HEK293 (cell line): Measurements from ENCODE around the gene AOC2.

Experiments used
- CTCF ChIA-PET: fragments of 350-600 bp; formaldehyde crosslinking; extraction: SDS; loops from one replicate; lab custom pipeline; 2021; ENCODE audit warnings: antibody characterized with exemption; lab: Yijun Ruan, JAX
- POLR2A ChIA-PET: fragments of 300-600 bp; formaldehyde crosslinking; extraction: SDS; loops from one replicate; lab custom pipeline; 2020; ENCODE audit warnings: antibody characterized with exemption, inconsistent platforms; lab: Yijun Ruan, JAX
- H3K27ac ChIP-seq: fragments of 200-500 bp; sonication (Bioruptor generic); 2 replicates; pipeline ENCODE4 v1.5.1; 2014; ENCODE audit warnings: low read depth, low read length, control low read depth, inconsistent platforms; ENCODE audit errors: extremely low read depth
- H3K36me3 ChIP-seq, 2 experiments: fragments of 200-500 bp in 1 of 2; sonication (Bioruptor generic) in 1 of 2; 1 replicate in 1 of 2; 2 replicates in 1 of 2; pipeline ENCODE4 v1.5.1; 2014 to 2017; ENCODE audit warnings: inconsistent platforms in 2 of 2, low read length in 2 of 2; ENCODE audit not compliant: control insufficient read depth in 2 of 2, insufficient read depth in 1 of 2
- H3K4me1 ChIP-seq: fragments of 200-500 bp; sonication (Bioruptor generic); 2 replicates; pipeline ENCODE4 v1.5.1; 2014; ENCODE audit warnings: mild to moderate bottlenecking, low read length, inconsistent platforms; ENCODE audit not compliant: control insufficient read depth, insufficient read depth
- H3K4me3 ChIP-seq: 2 replicates; pipeline ENCODE4 v1.5.1; 2011; ENCODE audit warnings: low read depth, mild to moderate bottlenecking, control low read depth, low read length, moderate library complexity
- H3K9me3 ChIP-seq: fragments of 200-500 bp; sonication (Bioruptor generic); 2 replicates; pipeline ENCODE4 v1.5.1; 2014; ENCODE audit warnings: low read depth, low read length, inconsistent platforms; ENCODE audit not compliant: control insufficient read depth, insufficient read depth
- BCL11B ChIP-seq: fragments of 450-650 bp; formaldehyde crosslinking; IDR thresholded peaks from 2 replicates; pipeline ENCODE4 v1.5.1; 2016; ENCODE audit warnings: low read depth, missing biosample characterization, missing genetic modification characterization
- HOXC10 ChIP-seq: sonication (generic); formaldehyde crosslinking; IDR thresholded peaks from 2 replicates; pipeline ENCODE4 v1.8.1; 2023; ENCODE audit warnings: mild to moderate bottlenecking, missing genetic modification reagents
- OVOL3 ChIP-seq: fragments of 450-650 bp; formaldehyde crosslinking; IDR thresholded peaks from 2 replicates; pipeline ENCODE4 v1.5.1; 2016; ENCODE audit warnings: missing biosample characterization, missing genetic modification characterization
- PRDM1 ChIP-seq: fragments of 450-650 bp; formaldehyde crosslinking; IDR thresholded peaks from 2 replicates; pipeline ENCODE4; 2016; ENCODE audit warnings: missing biosample characterization, missing genetic modification characterization
- SP3 ChIP-seq: fragments of 450-650 bp; formaldehyde crosslinking; IDR thresholded peaks from 2 replicates; pipeline ENCODE4 v1.5.1; 2016; ENCODE audit warnings: missing biosample characterization, missing genetic modification characterization
- SP7 ChIP-seq: fragments of 450-650 bp; formaldehyde crosslinking; IDR thresholded peaks from 2 replicates; pipeline ENCODE4 v1.5.1; 2016; ENCODE audit warnings: missing biosample characterization, missing genetic modification characterization
- YY1 ChIP-seq: fragments of 450-650 bp; formaldehyde crosslinking; IDR thresholded peaks from 2 replicates; pipeline ENCODE4 v1.5.1; 2018; ENCODE audit warnings: missing biosample characterization, missing genetic modification characterization
- ZNF169 ChIP-seq: fragments of 450-650 bp; formaldehyde crosslinking; IDR thresholded peaks from 2 replicates; pipeline ENCODE4 v1.5.1; 2016; ENCODE audit warnings: missing biosample characterization, missing genetic modification characterization
- ZNF214 ChIP-seq: fragments of 450-650 bp; formaldehyde crosslinking; IDR thresholded peaks from 2 replicates; pipeline ENCODE4 v1.5.1; 2017; ENCODE audit warnings: missing biosample characterization, mild to moderate bottlenecking, missing genetic modification characterization, borderline replicate concordance
- ZNF223 ChIP-seq: fragments of 450-650 bp; formaldehyde crosslinking; IDR thresholded peaks from 2 replicates; pipeline ENCODE4 v1.5.1; 2016; ENCODE audit warnings: missing biosample characterization, missing genetic modification characterization
- ZNF239 ChIP-seq: fragments of 450-650 bp; formaldehyde crosslinking; IDR thresholded peaks from 2 replicates; pipeline ENCODE4 v1.5.1; 2016; ENCODE audit warnings: missing biosample characterization, missing genetic modification characterization
- ZNF324 ChIP-seq: fragments of 450-650 bp; formaldehyde crosslinking; IDR thresholded peaks from 2 replicates; pipeline ENCODE4 v1.5.1; 2016; ENCODE audit warnings: missing biosample characterization, missing genetic modification characterization
- ZNF341 ChIP-seq: fragments of 450-650 bp; formaldehyde crosslinking; IDR thresholded peaks from 2 replicates; pipeline ENCODE4; 2016; ENCODE audit warnings: low read depth, missing biosample characterization, missing genetic modification characterization
- ZNF473 ChIP-seq: fragments of 450-650 bp; formaldehyde crosslinking; IDR thresholded peaks from 2 replicates; pipeline ENCODE4 v1.5.1; 2017; ENCODE audit warnings: missing biosample characterization, missing genetic modification characterization
- ZNF48 ChIP-seq: fragments of 450-650 bp; formaldehyde crosslinking; IDR thresholded peaks from 2 replicates; pipeline ENCODE4 v1.5.1; 2016; ENCODE audit warnings: missing biosample characterization, missing genetic modification characterization
- ZNF514 ChIP-seq: fragments of 450-650 bp; formaldehyde crosslinking; IDR thresholded peaks from 2 replicates; pipeline ENCODE4 v1.5.1; 2016; ENCODE audit warnings: missing biosample characterization, missing genetic modification characterization
- ZNF529 ChIP-seq: fragments of 450-650 bp; formaldehyde crosslinking; IDR thresholded peaks from 2 replicates; pipeline ENCODE4 v1.5.1; 2017; ENCODE audit warnings: missing genetic modification characterization, missing biosample characterization; ENCODE audit not compliant: insufficient replicate concordance
- ZNF585B ChIP-seq: fragments of 450-650 bp; formaldehyde crosslinking; IDR thresholded peaks from 2 replicates; pipeline ENCODE4 v1.5.1; 2016; ENCODE audit warnings: missing biosample characterization, missing genetic modification characterization
- ZNF596 ChIP-seq: fragments of 450-650 bp; IDR thresholded peaks from 2 replicates; pipeline ENCODE4 v1.5.0; 2018; ENCODE audit warnings: missing biosample characterization, mild to moderate bottlenecking, missing genetic modification characterization, moderate library complexity
- ZNF658 ChIP-seq: fragments of 450-650 bp; formaldehyde crosslinking; IDR thresholded peaks from 2 replicates; pipeline ENCODE4; 2016; ENCODE audit warnings: missing biosample characterization, missing genetic modification characterization
- ZSCAN30 ChIP-seq: fragments of 450-650 bp; IDR thresholded peaks from 2 replicates; pipeline ENCODE4 v1.5.1; 2018; ENCODE audit warnings: missing biosample characterization, mild to moderate bottlenecking, missing genetic modification characterization, moderate library complexity
- TF ChIP-seq, protein P1 (sequence below): fragments of 450-650 bp; formaldehyde crosslinking; IDR thresholded peaks from 2 replicates; pipeline ENCODE4 v1.5.1; 2016; ENCODE audit warnings: missing biosample characterization, missing genetic modification characterization, borderline replicate concordance
- TF ChIP-seq, protein P2 (sequence below): fragments of 450-650 bp; formaldehyde crosslinking; IDR thresholded peaks from 2 replicates; pipeline ENCODE4; 2016; ENCODE audit warnings: missing biosample characterization, missing genetic modification characterization
- TF ChIP-seq, protein P3 (sequence below): fragments of 450-650 bp; formaldehyde crosslinking; conservative IDR thresholded peaks from 2 replicates; pipeline ENCODE4 v1.5.1; 2016; ENCODE audit warnings: low read depth, missing biosample characterization, missing genetic modification characterization

AOC2 gene

DNA sequence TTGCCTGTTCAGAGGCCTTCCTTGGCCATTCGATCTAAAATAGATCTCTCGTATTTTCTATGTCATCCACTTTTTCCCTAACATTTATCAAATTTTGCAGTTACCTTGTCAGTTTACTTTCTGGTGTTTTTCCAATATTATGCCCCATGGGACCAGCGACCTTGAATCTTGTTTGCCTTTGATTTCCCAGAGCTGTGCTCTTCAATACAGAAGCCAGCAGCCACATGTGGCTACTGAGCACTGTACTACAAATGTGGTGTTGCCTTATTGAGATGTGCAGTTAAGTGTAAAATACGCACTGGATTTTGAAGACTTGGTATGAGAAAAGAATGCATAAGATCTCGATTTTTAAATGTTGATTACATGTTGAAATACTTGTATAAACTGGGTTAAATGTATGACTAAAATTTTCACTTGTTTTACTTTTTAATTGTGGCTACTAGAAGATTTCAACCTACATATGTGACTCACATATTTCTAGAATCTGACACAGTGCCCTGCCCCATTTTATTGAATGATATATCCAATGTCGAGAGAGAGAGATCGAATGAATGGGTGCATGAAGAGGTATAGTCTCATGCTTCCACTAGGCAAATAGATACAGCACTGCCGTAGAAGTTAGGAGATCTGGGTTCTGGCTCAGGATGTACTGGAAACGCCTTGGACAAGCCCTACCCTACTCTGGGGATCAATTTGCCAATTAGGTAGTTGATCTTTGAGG is 12.0 kb upstream of the AOC2 start:
- H3K36me3 ChIP-seq, result peaks cover 28% of the 10 kb centered on the region in 2 experiments
- TF ChIP-seq ZNF658 (tag by site-specific recombination) (no peak), ZNF214 (tag by site-specific recombination) (no peak), ZNF223 (no peak), ZNF239 (no peak), BCL11B (tag by site-specific recombination) (no peak), SP3 (tag by site-specific recombination) (no peak), OVOL3 (no peak), ZNF514 (tag by site-specific recombination) (no peak), ZNF529 (tag by site-specific recombination) (no peak), ZNF169 (tag by site-specific recombination) (no peak), ZNF585B (tag by site-specific recombination) (no peak), ZNF48 (no peak)
- TF ChIP-seq, protein P1, sequence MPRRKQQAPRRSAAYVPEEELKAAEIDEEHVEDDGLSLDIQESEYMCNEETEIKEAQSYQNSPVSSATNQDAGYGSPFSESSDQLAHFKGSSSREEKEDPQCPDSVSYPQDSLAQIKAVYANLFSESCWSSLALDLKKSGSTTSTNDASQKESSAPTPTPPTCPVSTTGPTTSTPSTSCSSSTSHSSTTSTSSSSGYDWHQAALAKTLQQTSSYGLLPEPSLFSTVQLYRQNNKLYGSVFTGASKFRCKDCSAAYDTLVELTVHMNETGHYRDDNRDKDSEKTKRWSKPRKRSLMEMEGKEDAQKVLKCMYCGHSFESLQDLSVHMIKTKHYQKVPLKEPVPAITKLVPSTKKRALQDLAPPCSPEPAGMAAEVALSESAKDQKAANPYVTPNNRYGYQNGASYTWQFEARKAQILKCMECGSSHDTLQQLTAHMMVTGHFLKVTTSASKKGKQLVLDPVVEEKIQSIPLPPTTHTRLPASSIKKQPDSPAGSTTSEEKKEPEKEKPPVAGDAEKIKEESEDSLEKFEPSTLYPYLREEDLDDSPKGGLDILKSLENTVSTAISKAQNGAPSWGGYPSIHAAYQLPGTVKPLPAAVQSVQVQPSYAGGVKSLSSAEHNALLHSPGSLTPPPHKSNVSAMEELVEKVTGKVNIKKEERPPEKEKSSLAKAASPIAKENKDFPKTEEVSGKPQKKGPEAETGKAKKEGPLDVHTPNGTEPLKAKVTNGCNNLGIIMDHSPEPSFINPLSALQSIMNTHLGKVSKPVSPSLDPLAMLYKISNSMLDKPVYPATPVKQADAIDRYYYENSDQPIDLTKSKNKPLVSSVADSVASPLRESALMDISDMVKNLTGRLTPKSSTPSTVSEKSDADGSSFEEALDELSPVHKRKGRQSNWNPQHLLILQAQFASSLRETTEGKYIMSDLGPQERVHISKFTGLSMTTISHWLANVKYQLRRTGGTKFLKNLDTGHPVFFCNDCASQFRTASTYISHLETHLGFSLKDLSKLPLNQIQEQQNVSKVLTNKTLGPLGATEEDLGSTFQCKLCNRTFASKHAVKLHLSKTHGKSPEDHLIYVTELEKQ (tag by site-specific recombination), result no peak
- TF ChIP-seq, all 188 proteins: peak for 0
- H3K4me1 ChIP-seq, result peaks cover 5% of the 10 kb centered on the region
- H3K27ac ChIP-seq, result peak overlapping the region; percentile 83
- H3K9me3 ChIP-seq, result no peaks in the 10 kb centered on the region
- CTCF ChIA-PET, result interaction anchor here (0.7 to 6.4 kb wide), 9 partner anchors 10 to 648 kb away, joined by 3 to 52 read pairs (median 4); partner anchors contain the start of genes AOC2 and BECN1
- POLR2A ChIA-PET, result interaction anchor here (0.6 to 3.3 kb wide), 10 partner anchors 8 to 265 kb away, joined by 3 to 35 read pairs (median 7); partner anchors contain the start of genes AOC2, BECN1 and RPL27
- H3K4me3 ChIP-seq, result peak overlapping the region; percentile 86

DNA sequence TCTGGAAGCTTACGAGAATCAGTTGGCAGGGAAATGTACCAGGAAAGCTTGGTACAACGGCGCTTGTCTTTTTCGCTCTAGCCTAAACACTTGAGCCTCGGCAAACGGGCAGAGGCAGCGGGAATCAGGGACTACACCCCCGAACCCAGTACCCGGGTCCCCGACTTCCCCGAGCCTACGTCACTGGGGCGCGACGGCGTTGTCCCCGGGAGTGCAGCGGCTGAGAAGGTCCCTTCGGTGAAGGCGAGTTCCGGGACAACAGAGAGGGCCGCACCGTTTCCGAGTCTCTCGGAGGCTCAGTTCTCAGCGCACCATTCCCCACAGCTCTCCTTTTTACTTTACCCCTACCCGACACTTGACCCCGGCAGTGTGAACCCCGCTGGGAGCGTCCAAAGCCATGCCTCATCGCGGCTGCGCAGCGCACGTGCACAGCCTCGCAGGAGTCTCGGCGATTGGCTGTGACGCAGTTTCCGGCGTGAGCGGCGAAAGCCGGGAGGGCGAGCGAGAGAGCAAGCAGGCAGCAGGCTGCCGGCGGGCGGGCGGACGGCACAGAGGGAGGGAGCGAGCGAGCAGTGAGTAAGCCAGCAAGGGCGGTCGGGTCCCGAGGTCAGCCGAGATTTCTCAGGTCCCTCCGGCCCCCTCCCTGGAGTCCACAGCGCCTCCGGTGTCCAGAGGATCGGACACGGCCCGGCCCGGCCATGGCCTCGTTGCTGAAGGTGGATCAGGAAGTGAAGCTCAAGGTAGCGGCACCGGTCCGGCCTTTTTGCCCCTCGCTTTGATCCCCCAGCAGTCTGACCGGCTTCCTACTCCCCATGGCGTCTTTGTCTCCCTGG is 11.2 kb upstream of the AOC2 start, which contains the start of gene PSME3:
Gene PSME3, plus strand, starts transcription at position 464 of the 833 bp plus-strand sequence. Its CDS starts 235 bp downstream, at position 699.
- ChIA-PET CTCF (interaction anchor here (0.5 to 6.4 kb wide), 10 partner anchors 10 to 505 kb away, joined by 3 to 52 read pairs (median 4); partner anchors contain the start of genes AOC2 and BECN1), POLR2A (interaction anchor here (0.6 to 3.3 kb wide), 19 partner anchors 9 to 604 kb away, joined by 3 to 35 read pairs (median 3); partner anchors contain the start of genes AOC2, BECN1, CCR10 and PSMC3IP)
- H3K4me3 ChIP-seq, result peak within 1 kb of the TSS; percentile 86
- H3K36me3 ChIP-seq, result peaks cover 36% of the 10 kb centered on the region in 2 experiments
- peaks cover 5% of the 10 kb centered on the region for H3K4me1 ChIP-seq
- H3K9me3 ChIP-seq, result no peaks in the 10 kb centered on the region
- peak within 1 kb of the TSS; percentile 83 for H3K27ac ChIP-seq
- TF ChIP-seq ZNF596 (peak; percentile 52; the same call in 1 of the 2 replicates), ZNF324 (peak; percentile 63), SP7 (tag by site-specific recombination) (peak; percentile 88), ZNF341 (peak; percentile 78), ZSCAN30 (tag by site-specific recombination) (peak; percentile 18), ZNF473 (tag by site-specific recombination) (no peak), ZNF214 (tag by site-specific recombination) (no peak), HOXC10 (0 out of 2 replicates have a peak, but pooled peaks have one; percentile 94), PRDM1 (tag by site-specific recombination) (0 out of 2 replicates have a peak, but pooled peaks have one; percentile 49), YY1 (tag by site-specific recombination) (peak; percentile 49; the same call in 1 of the 2 replicates)
- TF ChIP-seq, protein P2, sequence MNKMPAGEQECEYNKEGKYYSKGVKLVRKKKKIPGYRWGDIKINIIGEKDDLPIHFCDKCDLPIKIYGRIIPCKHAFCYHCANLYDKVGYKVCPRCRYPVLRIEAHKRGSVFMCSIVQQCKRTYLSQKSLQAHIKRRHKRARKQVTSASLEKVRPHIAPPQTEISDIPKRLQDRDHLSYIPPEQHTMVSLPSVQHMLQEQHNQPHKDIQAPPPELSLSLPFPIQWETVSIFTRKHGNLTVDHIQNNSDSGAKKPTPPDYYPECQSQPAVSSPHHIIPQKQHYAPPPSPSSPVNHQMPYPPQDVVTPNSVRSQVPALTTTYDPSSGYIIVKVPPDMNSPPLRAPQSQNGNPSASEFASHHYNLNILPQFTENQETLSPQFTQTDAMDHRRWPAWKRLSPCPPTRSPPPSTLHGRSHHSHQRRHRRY (tag by site-specific recombination), result no peak
- TF ChIP-seq, protein P3, sequence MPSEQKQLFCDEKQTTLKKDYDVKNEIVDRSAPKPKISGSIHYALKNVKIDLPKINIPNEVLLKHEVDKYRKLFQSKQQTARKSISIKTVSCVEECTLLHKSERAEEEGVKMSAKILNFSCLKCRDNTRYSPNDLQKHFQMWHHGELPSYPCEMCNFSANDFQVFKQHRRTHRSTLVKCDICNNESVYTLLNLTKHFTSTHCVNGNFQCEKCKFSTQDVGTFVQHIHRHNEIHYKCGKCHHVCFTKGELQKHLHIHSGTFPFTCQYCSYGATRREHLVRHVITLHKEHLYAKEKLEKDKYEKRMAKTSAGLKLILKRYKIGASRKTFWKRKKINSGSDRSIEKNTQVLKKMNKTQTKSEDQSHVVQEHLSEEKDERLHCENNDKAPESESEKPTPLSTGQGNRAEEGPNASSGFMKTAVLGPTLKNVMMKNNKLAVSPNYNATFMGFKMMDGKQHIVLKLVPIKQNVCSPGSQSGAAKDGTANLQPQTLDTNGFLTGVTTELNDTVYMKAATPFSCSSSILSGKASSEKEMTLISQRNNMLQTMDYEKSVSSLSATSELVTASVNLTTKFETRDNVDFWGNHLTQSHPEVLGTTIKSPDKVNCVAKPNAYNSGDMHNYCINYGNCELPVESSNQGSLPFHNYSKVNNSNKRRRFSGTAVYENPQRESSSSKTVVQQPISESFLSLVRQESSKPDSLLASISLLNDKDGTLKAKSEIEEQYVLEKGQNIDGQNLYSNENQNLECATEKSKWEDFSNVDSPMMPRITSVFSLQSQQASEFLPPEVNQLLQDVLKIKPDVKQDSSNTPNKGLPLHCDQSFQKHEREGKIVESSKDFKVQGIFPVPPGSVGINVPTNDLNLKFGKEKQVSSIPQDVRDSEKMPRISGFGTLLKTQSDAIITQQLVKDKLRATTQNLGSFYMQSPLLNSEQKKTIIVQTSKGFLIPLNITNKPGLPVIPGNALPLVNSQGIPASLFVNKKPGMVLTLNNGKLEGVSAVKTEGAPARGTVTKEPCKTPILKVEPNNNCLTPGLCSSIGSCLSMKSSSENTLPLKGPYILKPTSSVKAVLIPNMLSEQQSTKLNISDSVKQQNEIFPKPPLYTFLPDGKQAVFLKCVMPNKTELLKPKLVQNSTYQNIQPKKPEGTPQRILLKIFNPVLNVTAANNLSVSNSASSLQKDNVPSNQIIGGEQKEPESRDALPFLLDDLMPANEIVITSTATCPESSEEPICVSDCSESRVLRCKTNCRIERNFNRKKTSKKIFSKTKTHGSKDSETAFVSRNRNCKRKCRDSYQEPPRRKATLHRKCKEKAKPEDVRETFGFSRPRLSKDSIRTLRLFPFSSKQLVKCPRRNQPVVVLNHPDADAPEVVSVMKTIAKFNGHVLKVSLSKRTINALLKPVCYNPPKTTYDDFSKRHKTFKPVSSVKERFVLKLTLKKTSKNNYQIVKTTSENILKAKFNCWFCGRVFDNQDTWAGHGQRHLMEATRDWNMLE (tag by site-specific recombination), result peak; percentile 65; the same call in 1 of the 2 replicates
